Panc1 (cell line): ENCODE results near the gene CTAGE8.
"Not testable (repeated sequence)": the region's sequence is repeated elsewhere in the genome, so short reads cannot be mapped to it uniquely, and the experiment has no call there.

ENCODE experiments used
- REST ChIP-seq, 2 experiments: IDR thresholded peaks; 2 replicates each; pipeline ENCODE4 v1.6.1; 2011 to 2012; ENCODE audit warnings: low read depth in 2 of 2, control low read depth in 1 of 2, low read length in 1 of 2, mild to moderate bottlenecking in 1 of 2, moderate library complexity in 1 of 2; ENCODE audit not compliant: insufficient read depth in 1 of 2
- SIN3A ChIP-seq: IDR thresholded peaks from 2 replicates; pipeline ENCODE4 v1.6.1; 2012; ENCODE audit warnings: low read depth, mild to moderate bottlenecking, low read length, moderate library complexity, borderline replicate concordance; ENCODE audit not compliant: insufficient read depth
- TCF7L2 ChIP-seq: IDR thresholded peaks from 2 replicates; pipeline ENCODE4 v1.6.1; 2011; ENCODE audit warnings: mild to moderate bottlenecking, low read depth, low read length, inconsistent platforms
- TF ChIP-seq, protein P1 (sequence below): fragments of 450-650 bp; IDR thresholded peaks from 2 replicates; pipeline ENCODE4 v1.5.1; 2017; ENCODE audit warnings: mild to moderate bottlenecking

GRCh38 chr7:144305156-144305555 is 36.1 kb upstream of the CTAGE8 start:
- TF ChIP-seq, protein P1, sequence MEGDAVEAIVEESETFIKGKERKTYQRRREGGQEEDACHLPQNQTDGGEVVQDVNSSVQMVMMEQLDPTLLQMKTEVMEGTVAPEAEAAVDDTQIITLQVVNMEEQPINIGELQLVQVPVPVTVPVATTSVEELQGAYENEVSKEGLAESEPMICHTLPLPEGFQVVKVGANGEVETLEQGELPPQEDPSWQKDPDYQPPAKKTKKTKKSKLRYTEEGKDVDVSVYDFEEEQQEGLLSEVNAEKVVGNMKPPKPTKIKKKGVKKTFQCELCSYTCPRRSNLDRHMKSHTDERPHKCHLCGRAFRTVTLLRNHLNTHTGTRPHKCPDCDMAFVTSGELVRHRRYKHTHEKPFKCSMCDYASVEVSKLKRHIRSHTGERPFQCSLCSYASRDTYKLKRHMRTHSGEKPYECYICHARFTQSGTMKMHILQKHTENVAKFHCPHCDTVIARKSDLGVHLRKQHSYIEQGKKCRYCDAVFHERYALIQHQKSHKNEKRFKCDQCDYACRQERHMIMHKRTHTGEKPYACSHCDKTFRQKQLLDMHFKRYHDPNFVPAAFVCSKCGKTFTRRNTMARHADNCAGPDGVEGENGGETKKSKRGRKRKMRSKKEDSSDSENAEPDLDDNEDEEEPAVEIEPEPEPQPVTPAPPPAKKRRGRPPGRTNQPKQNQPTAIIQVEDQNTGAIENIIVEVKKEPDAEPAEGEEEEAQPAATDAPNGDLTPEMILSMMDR: not testable (repeated sequence)
- not testable (repeated sequence) for TF ChIP-seq SIN3A; REST (IDR thresholded peaks at IDR 0.05; ENCODE audit: insufficient read depth in 1 of 2, low read depth in 2 of 2, low read length in 1 of 2); TCF7L2
